ENCODE data around the gene NDC1.
"Not testable (repeated sequence)": the region's sequence is repeated elsewhere in the genome, so short reads cannot be mapped to it uniquely, and the experiment has no call there.

Gene NDC1, protein sequence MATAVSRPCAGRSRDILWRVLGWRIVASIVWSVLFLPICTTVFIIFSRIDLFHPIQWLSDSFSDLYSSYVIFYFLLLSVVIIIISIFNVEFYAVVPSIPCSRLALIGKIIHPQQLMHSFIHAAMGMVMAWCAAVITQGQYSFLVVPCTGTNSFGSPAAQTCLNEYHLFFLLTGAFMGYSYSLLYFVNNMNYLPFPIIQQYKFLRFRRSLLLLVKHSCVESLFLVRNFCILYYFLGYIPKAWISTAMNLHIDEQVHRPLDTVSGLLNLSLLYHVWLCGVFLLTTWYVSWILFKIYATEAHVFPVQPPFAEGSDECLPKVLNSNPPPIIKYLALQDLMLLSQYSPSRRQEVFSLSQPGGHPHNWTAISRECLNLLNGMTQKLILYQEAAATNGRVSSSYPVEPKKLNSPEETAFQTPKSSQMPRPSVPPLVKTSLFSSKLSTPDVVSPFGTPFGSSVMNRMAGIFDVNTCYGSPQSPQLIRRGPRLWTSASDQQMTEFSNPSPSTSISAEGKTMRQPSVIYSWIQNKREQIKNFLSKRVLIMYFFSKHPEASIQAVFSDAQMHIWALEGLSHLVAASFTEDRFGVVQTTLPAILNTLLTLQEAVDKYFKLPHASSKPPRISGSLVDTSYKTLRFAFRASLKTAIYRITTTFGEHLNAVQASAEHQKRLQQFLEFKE

DNA sequence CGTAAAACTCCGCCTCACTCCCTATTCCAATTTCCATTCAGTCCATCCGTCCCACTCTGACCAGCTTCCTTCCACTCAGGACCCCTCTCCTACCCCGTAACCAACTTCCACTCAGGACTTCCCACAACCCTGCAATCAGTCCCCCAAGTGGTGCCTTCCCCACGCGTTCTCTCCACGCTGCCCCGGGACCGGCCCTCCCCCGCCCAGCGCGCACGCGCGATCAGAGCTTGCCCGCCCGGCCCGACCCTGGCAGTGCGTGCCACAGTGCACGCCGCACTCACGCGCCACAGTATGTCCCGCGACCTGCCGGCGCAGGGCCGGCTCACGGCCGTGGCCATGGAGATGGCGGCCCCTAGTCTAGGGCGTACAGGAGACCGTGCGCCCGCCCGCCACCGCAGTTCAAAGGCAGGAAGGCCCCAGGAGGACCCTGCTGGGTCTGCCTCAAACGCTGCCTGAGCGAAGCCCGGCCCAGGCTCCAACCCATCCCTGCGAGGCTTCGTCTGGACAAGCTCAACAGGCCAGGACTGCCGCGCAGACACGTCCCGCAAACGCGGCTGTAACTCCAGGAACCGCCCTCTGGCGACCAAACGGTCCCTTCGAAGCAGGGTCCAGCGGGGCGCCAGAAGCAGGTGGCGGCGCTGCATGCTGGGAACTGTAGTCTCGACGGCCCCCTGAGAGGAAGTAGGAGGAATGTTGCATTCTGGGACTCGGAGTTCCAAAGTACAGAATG is at the start of gene NDC1:
Gene NDC1, minus strand, starts transcription at position 373 of the 730 bp plus-strand sequence. Its CDS starts 35 bp downstream, at position 338.
- peak; percentile 89 for DNase-seq

DNA sequence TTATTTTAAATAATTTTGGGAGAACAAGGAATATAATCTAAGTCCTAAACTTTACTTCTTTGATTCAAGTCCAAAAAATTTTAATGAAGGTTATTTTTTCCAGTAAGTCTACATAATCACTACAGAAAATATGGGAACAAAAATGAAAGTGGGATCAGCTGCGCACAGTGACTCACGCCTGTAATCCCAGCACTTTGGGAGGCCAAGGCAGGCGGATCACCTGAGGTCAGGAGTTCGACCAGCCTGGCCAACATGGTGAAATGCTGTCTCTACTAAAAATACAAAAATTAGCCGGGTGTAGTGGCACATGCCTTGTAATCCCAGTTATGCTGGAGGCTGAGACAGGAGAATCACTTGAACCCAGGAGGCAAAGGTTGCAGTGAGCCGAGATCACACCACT is 45.5 kb upstream of the NDC1 start:
- not testable (repeated sequence) for DNase-seq

DNA sequence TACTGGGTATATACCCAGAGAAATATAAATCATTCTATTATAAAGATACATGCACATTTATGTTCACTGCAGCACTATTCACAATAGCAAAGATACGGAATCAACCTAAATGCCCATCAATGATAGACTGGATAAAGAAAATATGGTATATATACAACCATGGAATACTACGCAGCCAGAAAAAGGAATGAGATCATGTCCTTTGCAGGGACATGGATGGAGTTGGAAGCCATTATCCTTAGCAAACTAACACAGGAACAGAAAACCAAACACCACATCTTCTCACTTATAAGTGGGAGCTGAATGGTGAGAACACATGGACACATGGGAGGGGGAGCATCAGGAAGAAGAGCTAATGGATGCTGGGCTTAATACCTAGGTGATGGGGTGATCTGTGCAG is 43.8 kb upstream of the NDC1 start:
- DNase-seq = not testable (repeated sequence)

DNA sequence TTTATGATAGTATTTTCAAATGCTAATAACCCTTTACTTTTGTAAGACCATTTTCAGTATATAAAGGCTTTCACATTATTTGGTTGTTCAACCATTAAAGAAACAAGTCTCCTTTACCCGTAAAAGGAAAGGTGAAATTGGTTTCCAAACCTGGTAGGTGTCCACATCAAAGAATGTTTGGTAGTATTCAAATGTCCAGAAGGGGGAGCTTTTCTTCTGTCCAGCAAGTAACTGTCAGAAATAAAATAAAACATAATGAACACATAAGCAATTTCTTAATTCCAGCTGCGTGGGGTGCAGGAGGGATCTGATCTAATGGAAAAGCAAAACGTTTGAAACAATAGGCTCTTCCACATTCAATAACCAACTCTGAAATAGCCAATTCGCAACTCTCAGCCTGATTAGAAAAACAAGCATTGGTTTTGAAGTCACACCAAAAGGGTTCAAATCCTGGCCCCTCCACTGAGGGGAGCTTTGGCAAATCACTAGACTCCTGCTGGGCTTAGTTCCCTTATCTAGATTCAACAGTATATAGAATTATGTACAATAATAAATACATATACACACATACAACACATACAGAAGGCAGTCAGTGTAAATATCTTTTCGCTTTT is 40.5 kb upstream of the NDC1 start:
- no peak for DNase-seq

DNA sequence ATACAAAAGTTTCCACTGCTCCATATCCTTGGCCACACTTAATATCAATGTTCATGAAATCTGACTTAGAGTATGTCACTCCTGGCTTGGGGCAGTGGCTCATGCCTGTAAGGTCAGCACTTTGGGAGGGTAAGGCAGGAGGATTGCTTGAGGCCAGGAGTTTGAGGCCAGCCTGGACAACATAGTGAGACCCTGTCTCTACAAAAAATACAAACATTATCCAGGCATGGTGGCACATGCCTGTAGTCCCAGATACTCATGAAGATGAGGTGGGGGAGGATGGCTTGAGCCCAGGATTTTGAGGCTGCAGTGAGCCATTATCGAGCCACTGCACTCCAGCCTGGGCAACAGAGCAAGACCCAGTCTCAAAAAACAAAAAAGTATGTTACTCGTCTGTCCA is 37.1 kb upstream of the NDC1 start:
- not testable (repeated sequence) for DNase-seq

DNA sequence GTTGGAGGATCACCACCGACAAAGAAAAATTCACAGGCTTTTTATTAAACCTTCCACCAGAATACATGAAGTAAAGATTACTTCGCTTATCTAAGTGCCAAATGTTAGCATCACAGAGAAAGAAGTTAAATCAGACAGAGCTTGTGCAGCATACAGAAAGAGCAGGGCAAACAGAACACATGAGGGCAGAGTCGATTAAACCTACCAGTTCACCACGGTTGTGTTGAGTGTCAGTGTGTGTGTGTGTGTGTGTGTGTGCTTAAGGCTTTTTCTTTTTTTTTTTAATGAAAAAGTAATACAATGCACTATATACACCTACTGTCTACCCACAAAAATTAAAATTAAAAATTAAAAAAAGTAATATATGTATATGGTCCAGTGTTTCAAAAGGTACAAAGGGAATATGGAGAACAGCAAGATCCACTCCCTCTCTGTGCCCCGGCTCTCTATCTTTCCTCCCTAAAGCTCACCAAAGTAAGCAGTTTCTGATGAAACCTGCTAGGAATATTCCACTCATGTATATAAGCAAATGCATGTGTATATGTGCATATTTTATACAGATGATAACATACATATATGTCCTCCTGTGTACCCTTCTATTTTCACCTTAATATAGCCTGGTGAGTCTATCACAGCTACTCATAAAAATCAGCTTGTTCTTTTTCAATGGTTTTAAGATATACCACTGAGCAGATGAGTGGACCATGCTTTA is 33.8 kb upstream of the NDC1 start:
- DNase-seq = no peak

DNA sequence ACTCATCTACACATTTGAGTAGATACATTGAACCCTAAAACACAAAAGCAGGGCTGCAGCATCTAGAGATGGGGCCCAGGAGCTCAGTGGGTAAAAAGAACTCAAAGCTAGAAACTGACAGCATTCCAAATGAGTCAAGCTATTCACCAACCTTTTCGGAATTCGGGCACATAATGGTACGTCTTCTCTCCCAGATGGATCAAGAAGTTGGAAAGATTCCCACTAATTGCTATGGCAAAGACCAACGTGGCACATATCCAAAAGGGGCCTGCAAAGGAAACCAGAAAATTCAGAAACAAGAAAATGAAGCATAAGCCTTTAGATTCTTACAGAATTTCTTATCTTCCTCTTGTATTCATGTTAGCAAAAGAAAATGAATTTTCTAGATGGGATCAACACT is 33.1 kb upstream of the NDC1 start:
- DNase-seq = no peak

DNA sequence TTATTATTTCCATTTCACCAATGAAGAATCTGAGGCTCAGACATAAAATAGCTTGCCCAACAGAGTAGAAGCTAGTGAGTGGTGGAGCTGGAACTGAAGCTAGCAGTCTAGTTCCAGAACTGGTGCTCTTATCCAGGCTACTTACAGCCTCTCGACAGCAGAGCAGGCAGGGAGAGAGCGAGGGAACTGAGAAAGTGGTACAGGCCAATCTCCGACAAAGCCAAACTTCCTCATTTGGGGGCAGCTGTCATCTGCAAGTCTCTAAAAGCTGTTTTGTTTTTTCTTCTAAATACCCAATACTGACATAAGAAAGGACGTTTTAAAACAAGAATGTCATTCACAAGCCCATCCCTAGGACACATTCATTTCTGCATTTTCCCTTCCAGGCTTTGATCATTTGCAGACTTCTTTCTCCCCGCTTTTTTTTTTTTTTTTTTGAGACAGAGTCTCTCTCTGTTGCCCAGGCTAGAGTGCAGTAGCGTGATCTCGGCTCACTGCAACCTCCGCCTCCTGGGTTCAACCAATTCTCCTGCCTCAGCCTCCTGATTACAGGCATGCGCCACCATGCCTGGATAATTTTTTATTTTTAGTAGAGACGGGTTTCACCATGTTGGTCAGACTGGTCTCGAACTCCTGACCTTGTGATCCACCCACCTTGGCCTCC is 31.5 kb upstream of the NDC1 start:
- no peak for DNase-seq

DNA sequence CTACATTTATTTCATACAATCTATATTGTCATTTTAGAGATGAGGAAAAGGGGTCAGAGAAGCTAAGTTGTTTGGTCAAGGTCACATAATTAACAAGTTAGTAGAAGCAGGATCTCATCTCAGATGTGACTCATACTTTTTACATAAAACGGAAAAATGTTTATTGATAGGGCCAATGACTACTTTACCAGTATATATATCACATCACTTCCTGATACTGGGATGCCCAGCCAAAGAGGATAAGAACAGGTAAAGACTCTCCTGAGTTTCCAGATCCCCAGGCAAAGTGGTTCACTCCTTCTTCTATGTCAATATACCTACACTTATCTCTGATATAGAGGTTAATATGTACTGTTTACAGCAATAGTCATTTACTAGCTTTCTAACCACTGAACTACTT is 30.5 kb upstream of the NDC1 start:
- no peak for DNase-seq

DNA sequence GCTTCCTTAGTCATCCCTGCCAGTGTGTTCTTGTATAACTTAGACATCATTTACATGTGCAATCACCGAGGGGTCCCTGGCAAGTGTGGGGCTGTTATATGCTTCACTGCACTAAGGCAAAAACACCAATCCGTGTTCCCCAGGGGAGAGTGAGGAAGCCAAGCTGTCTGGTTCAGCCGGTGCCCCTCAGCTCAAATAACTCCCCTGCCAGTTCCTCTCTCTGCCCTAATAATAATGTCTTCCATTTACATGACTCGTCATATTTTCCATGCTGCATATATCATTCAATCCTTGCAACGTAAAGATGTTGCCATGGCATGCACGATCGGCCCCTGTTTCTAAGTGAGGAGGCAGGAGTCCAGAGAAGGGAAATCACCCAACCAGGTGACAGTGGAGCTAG is 24.4 kb upstream of the NDC1 start:
- DNase-seq = no peak

DNA sequence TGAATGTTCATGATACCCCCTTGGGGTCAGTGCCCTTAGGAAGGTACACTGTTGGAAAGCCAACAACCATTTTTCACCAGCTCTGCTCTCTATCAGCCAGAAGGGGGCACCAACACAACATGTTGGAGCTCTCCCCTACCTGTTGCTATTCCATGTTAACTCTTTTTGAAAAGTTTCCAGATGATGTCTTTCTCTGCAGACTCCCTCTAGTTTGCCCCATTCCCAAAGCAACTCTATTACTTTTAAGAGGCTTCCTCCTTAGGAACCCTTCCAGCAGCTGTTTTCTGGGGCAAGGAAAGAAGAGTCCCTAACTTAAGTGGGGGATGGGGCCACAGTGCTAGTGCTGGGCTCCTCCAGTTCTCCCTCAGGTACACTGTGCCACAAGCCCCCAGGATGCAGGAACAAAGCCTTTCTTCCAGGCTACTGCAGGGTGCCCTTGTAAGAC is 22.9 kb upstream of the NDC1 start:
- peak; percentile 62 for DNase-seq

DNA sequence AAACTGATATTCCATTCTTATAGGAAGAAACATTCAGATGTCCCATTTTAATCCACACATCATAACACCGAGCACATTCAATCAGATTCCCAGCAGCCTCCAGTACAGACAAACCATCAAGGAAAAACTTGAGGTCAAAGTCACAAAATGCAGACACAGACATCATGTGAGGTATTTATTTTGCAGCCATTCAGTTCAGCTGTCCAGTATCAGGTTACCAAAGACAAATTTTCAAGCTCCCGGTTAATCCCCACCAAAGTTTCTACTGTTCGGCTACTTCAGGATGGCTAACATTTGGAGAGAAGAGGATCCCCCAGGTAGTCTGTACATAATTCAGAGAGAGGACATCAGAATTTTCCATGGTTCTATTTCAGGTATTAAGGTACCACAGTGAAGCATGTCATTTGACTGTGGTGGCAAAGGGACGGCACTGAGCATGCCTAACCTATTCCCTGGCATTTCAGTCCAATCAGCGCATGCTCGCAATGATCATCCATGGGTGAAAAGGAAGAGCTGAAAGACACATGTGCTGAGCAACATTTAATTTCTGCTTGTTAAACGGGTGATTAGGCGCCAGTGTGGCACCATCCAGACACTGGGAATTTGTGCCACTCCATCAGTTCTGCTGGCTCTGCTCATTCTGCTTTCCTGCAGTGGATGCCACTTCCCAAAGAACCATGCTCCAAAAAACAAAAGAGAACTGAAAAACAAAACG is 13.6 kb upstream of the NDC1 start:
- no peak for DNase-seq

DNA sequence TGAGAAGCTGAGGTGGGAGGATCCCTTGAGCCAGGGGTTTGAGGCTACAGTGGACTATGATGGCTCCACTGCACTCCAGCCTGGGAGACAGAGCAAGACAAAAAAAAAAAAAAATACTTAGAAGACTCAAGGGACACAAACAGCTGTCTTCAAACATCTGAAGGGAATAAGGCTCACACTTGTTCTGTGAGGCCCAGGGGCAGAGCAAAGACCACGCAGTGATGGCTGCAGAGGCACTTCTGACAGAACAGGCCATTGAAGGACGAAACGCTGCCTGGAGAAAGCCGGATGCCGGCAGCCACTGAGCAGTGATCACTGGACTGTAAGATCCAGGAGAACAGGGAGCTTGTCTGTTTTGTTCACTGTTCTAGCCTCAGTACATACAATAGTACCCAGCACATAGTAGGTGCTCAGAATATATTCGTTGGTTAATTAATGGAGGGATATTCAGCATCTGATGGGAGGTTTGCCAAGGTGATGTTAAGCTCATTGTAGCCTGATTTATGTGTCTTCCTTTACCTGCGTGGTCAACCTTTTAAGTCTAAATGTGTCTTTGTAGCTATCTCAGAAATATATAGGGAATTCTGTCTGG is 12.1 kb upstream of the NDC1 start:
- DNase-seq = no peak

DNA sequence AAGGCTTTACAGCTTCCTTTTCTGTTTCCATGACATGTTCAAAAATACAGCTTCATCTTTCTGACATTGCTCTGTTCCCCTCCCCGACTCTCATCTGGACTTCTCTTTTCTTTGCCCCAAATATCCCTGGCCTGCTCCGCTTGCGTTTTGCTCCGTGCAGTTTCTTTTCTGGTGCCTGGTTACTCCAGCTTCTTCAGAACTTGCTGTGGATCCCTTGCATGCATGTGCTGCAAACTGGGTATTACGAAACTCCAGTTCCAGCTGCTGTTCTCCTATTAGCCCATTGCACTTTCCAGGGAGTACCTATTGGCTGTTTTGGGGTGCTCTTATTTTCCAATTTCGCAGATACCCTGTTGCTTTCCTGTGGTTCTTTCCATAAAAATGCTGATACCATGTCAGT is 9.9 kb upstream of the NDC1 start:
- no peak for DNase-seq

DNA sequence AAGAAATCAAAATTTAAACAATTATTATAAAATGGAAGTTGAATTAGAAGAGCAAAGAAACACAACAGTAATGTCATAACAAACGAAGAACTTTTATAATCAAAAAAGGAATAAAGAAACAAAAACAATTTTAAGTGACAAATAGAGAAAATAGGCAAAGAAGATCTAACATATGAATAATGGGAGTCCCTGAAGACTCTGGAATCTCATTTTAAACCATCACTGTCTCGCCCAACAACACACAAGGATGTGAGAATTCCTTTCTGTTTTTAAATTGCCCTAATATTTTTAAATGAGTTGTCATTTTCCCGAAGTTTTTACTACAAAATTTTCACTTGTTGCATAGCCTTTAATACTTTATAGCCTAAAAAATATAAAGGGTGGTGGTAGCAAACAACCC is 4.3 kb upstream of the NDC1 start:
- no peak for DNase-seq

DNA sequence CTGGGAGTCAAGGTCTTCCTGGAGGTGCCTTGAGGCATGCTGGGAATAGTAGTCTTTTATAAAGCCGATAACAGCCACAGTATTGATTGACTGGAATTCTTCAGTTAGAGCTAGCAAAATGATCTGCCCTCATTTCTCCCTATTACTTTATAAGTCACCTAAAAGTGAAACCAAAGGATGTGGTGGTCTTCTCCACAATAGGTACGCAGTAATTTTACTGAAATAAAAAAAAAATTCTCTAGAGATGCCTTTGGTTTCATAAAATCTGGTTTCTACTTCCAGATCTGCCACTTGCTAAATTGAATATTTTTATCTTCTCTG is 518 bp upstream of the NDC1 start:
- no peak for DNase-seq

DNA sequence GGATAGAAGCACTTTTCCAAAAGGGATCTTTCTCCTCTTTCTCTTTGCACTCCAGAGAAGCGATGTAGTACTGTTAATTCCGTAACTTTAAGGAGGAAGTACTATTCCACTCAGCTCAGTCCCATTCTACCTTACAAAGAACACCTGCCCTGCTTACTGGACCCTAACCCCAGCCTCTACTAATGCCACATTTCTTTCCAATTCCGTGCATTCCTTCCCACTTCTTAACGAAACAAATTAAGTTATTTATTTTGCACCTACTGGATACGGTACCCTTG is 511 bp downstream of the NDC1 start:
- no peak for DNase-seq

DNA sequence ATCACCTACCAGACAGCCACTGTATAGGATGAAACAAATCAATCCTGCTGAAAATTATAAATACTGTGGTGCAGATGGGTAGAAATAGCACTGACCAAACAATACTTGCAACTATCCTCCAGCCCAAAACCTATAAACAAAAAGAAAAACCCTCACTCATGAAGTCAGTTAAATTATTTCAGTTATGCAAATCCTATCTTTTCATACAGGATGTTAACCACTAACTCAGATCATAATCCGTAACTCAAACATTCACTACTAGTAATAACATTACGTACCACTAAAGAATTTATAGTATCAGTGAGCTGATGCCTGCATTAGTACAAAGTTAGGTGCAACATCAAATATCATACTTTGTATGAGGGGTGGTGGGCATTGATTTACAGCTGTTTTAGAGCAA is 2.6 kb downstream of the NDC1 start:
- no peak for DNase-seq

DNA sequence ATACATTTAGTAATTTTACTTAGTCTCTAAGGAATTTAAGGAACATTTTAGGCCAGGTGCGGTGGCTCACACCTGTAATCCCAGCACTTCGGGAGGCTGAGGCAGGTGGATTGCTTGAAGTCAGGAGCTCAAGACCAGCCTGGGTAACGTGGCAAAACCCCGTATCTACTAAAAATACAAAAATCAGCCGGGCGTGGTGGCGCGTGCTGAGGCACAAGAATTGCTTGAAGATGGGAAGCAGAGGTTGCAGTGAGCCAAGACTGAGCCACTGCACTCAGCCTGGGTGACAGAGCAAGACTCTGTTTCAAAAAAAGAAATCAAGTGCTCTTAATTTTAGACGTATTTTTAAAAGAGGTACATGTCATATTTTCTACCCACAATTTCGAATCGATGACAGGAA is 3.3 kb downstream of the NDC1 start:
- no peak for DNase-seq

DNA sequence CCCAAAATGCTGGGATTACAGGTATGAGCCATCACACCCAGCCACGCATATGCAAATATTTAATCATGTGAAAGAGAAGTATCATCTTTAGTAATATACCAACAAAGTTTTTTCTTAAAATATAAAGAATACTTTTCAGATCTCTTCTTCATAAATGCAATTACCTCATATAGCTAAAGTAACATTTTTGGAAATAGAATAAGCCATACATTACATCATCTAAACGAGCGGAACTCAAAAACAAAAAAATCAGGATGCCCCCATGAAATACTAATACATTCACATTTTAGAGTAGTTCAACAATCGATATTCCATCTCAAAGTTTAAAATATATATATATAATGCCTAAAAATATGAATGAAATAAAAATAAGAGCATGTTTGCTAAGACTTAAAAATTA is 4.7 kb downstream of the NDC1 start:
- DNase-seq = no peak

DNA sequence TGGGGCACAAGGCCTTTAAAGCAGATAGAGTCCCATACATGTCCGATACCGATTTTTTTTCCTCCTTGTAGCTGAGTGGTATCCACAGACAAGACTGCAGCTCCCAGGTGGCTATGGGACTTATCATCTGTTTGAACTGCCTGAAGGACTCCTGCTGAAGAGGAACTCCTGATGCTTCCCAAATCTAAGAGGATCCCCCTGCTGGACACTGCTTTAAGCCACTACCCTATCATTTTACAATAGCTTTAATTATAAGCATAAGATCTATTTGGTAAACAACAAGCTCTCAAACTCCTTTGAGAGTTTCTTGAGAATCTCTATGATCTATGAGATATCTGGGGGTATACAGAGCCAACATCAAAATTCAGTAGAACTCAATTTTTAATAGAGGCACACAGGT is 11.7 kb downstream of the NDC1 start:
- DNase-seq = no peak

DNA sequence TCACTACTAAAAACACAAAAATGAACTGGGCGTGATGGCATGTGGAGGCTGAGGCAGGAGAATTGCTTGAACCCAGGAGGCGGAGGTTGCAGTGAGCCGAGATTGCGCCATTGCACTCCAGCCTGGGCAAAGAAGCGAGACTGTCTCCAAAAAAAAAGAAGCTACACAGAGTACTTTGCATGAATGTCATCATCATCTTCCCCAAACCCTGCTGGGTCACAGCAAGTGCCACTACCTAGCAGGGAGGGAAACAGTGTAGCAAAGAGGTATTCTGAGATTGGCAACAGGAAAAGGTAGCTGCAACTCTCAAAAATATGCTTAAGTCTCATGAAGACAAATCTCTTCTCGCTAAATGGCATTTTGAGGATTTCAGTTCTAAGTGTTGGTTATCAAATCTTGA is 12.8 kb downstream of the NDC1 start:
- no peak for DNase-seq
